HCEC 1CT (cell line): ENCODE data around the gene NRCAM.
"Not testable (repeated sequence)": the region's sequence is repeated elsewhere in the genome, so short reads cannot be mapped to it uniquely, and the experiment has no call there.

ENCODE experiments used
- DNase-seq: peaks from one replicate; pipeline ENCODE4 v3.0.0-alpha.2; 2017

NRCAM gene

GRCh38 chr7:108270385-108271015 lies 185.7 kb downstream of the NRCAM start:
- DNase-seq = no peak

DNA sequence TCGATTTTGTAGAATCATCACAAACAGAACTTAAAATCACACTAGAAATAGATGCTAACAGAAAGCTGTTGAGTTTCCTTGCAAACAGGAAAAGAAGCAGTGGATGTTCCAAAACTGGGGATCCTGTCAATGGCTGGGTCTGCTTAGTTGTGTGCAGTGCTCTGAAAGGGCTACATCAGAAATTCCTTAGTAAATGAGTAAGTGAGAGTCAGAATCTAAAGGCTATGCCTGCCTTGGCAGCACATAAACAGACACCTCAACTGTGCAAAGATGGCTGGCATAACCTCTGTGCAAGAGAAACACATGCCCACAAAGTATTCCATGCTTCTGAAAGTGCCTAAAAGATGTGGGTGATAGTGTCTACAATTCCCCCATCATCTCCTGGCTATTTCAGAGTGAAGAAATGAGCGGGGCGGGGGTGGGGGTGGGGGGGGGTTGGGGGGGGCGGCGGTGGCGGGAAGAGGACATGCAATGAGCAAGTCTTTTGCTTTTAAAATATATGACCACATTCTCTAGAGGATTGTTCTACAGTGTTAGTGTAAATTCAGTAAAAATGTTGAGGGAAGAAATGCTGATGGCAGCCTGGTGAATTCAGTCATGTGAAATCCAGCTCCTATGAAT lies 187.9 kb downstream of the NRCAM start:
- DNase-seq = peak; percentile 27

GRCh38 chr7:108267615-108268014 lies 188.6 kb downstream of the NRCAM start:
- no peak for DNase-seq

GRCh38 chr7:108266491-108266890 lies 189.7 kb downstream of the NRCAM start:
- DNase-seq = no peak

DNA sequence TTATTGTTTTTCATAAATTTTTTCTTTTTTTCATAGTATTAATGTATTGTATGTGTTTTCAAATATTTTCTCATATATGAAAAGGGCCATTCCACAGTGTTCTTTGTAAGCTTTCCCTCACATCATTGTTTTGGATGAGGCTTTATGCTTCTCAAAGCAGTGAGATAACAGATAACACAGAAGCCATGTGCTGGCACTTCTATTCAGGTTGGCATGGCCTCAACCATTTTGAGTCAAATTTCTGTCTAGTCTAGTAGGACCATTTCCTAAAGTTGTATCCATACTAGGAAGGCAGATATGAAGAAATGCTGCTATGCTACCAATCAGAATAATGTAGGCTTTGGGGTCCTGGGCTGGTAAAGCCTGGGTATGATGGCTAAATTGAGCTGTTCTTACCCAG lies 190.2 kb downstream of the NRCAM start:
- DNase-seq = no peak

DNA sequence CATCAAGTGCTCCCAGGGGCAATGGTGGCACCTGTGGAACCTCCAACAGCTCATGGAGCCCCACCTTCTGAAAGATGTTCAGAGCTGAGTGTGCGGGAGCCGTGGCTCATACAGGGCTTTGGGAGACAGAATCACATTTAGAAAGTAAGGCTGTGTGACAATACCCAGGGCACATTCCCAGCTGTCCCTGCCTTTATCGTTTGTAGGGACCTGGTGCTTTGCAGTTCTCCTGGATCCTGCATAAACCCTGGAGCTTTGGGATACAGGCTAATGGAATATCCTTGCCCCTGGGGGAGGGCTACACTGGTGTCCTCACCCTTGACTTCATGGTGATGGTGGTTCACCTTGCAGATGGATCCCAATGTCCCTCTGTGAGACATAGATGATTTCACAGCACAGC lies 191.2 kb downstream of the NRCAM start:
- DNase-seq = no peak

GRCh38 chr7:108263425-108263824 lies 192.8 kb downstream of the NRCAM start:
- no peak for DNase-seq

- no peak for DNase-seq
Observed at GRCh38 chr7:108261560-108262255, 194.5 kb downstream of the NRCAM start.

DNA sequence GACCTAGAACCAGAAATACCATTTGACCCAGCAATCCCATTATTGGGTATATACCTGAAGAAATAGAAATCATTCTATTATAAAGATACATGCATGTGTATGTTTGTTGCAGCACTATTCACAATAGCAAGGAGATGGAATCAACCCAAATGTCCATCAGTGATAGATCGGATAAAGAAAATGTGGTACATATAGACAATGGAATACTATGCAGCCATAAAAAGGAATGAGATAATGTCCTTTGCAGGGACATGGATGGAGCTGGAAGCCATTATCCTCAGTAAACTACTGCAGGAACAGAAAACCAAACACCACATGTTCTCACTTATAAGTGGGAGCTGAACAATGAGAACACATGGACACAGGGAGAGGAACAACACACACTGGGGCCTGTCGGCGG lies 196.8 kb downstream of the NRCAM start:
- not testable (repeated sequence) for DNase-seq

- no peak for DNase-seq
Observed at GRCh38 chr7:108257954-108258353, 198.3 kb downstream of the NRCAM start.

- DNase-seq = no peak
Observed at GRCh38 chr7:108254259-108254658, 202.0 kb downstream of the NRCAM start.

- no peak for DNase-seq
Observed at GRCh38 chr7:108253275-108254044, 202.8 kb downstream of the NRCAM start.

- no peak for DNase-seq
Observed at GRCh38 chr7:108252177-108252576, 204.1 kb downstream of the NRCAM start.

- no peak for DNase-seq
Observed at GRCh38 chr7:108251700-108252099, 204.5 kb downstream of the NRCAM start.

- no peak for DNase-seq
Observed at GRCh38 chr7:108249453-108249852, 206.8 kb downstream of the NRCAM start.

- no peak for DNase-seq
Observed at GRCh38 chr7:108248821-108249220, 207.4 kb downstream of the NRCAM start.

DNA sequence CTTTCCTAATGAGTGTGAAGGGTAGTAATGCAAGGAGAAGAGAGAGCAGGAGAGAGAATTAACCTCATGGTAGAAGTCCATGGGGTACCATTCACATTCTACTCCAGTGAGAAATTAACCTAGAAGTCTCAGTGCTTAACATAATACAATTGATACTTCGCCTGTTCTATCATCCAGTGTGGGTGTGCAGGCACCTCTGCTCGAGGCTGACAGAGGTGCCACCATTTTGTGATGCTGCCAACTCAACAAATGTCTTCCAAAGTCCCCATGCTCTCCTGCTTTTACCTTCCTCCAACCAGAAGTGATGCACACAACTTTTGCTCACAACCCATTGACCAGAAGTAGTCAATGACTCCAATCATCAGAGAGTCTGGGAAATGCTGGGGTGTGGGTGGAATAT lies 207.8 kb downstream of the NRCAM start:
- no peak for DNase-seq

DNA sequence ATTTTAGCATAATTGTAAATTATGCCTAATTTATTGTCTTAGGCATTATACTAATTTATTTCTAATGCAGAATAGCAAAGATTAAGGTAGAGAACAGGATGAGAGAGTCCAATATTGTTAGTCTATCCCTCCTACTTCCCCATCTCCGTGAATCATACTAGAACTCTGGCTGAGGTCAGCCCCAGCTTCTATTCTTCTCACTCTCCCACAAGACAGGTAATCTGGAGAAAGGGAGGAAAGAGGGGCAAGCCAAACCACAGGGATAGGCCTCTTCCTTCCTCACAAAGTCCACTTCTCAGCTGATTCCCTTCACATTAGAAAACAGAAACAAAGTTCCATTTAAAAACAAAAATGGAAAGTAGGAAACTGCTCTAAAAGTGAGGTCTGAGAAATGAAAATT lies 208.6 kb downstream of the NRCAM start:
- DNase-seq = no peak

- peak; percentile 97 for DNase-seq
Observed at GRCh38 chr7:108246227-108246837, 209.9 kb downstream of the NRCAM start.

GRCh38 chr7:108245523-108246226 lies 210.6 kb downstream of the NRCAM start:
- no peak for DNase-seq

DNA sequence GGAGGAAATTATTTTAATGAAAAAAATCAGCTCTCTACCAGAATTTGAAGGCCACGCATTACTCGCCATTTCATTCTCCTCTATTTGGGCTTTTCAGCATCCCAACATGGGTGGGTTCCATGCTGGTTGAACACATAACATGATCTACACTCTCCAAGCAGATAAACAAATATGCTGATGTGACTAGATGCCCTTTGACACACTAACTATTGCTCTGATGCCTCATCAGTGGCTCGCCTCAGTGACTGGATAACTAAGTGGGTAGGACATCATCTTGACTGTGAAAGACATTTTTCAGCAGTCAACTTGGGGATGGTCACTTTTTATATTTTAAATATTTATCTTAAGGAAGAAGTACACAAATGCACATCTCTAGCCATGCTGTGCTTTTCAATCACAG lies 212.1 kb downstream of the NRCAM start:
- no peak for DNase-seq

GRCh38 chr7:108239501-108240225 lies 216.6 kb downstream of the NRCAM start:
- no peak for DNase-seq
